ENCODE results near the gene MAP3K2. TPM values are rescaled to one million over a fixed set of nuclear protein-coding genes. Genes with fewer than 3 reads are reported as not detected.
A peak's percentile ranks its signal among the peaks of the same experiment; 100 is the strongest.

The MAP3K2 gene
- total RNA-seq, 4 donors from 2014 or later = 25.9 to 98.4 (median 75.0) TPM

GRCh38 chr2:127417406-127417805 lies 29.6 kb upstream of the MAP3K2 start:
- peaks cover 0 to 4% of the 10 kb centered on the region in 2 donors for H3K27me3 ChIP-seq
- H3K4me1 ChIP-seq = no peaks in the 10 kb centered on the region
- DNase-seq = no peak
- no peaks in the 10 kb centered on the region for H3K9me3 ChIP-seq
- no peaks in the 10 kb centered on the region for H3K36me3 ChIP-seq
- no peak overlapping the region for H3K27ac ChIP-seq
- TF ChIP-seq CTCF (IDR thresholded peaks at IDR 0.05) (no peak), POLR2A (IDR thresholded peaks at IDR 0.05) (no peak)
- no peak overlapping the region for H3K4me3 ChIP-seq
- intact Hi-C loops (cut with DNase I; ENCODE audit: low total_unique reads) = no loop called here

- no peak overlapping the region for H3K27ac ChIP-seq
- H3K4me1 ChIP-seq = no peaks in the 10 kb centered on the region
- H3K27me3 ChIP-seq = no peaks in the 10 kb centered on the region
- no peaks in the 10 kb centered on the region for H3K36me3 ChIP-seq
- H3K9me3 ChIP-seq = no peaks in the 10 kb centered on the region
- no peak for DNase-seq
- TF ChIP-seq CTCF (IDR thresholded peaks at IDR 0.05) = no peak
- TF ChIP-seq POLR2A (IDR thresholded peaks at IDR 0.05) = no peak
- intact Hi-C loops (cut with DNase I; ENCODE audit: low total_unique reads) = no loop called here
- H3K4me3 ChIP-seq = no peak overlapping the region
Measured at GRCh38 chr2:127416506-127417001, 28.8 kb upstream of the MAP3K2 start.

- Histone ChIP-seq H3K9me3 (no peaks in the 10 kb centered on the region), H3K4me3 (peak overlapping the region; percentile 8 to 27), H3K36me3 (no peaks in the 10 kb centered on the region), H3K27me3 (no peaks in the 10 kb centered on the region), H3K4me1 (no peaks in the 10 kb centered on the region), H3K27ac (no peak overlapping the region)
- intact Hi-C loops (cut with DNase I; ENCODE audit: low total_unique reads) = no loop called here
- no peak for DNase-seq
- no peak for TF ChIP-seq POLR2A (IDR thresholded peaks at IDR 0.05)
- peak; percentile 37 to 53 (median 48) for TF ChIP-seq CTCF (IDR thresholded peaks at IDR 0.05)
Measured at GRCh38 chr2:127415593-127416505, 28.1 kb upstream of the MAP3K2 start.

- H3K4me3 ChIP-seq = no peak overlapping the region
- no peaks in the 10 kb centered on the region for H3K36me3 ChIP-seq
- TF ChIP-seq POLR2A (IDR thresholded peaks at IDR 0.05) = no peak
- TF ChIP-seq CTCF (IDR thresholded peaks at IDR 0.05) = no peak
- H3K4me1 ChIP-seq = no peaks in the 10 kb centered on the region
- no peaks in the 10 kb centered on the region for H3K9me3 ChIP-seq
- H3K27ac ChIP-seq = no peak overlapping the region
- intact Hi-C loops (cut with DNase I; ENCODE audit: low total_unique reads) = no loop called here
- H3K27me3 ChIP-seq = no peaks in the 10 kb centered on the region
- no peak for DNase-seq
Measured at GRCh38 chr2:127414638-127415592, 27.1 kb upstream of the MAP3K2 start.

Measured in uterus (tissue), 4 donors.